Fibroblast of mammary gland (primary cell): Measurements from ENCODE around the gene PRPF31.
"Not testable (repeated sequence)": the region's sequence is repeated elsewhere in the genome, so short reads cannot be mapped to it uniquely, and the experiment has no call there.

Source experiments
- DNase-seq: peaks from one replicate; pipeline ENCODE4 v3.0.0-alpha.2; 2010; ENCODE audit warnings: low read depth
- H3K4me3 ChIP-seq: 2 replicates; pipeline ENCODE4 v1.5.1; 2011; ENCODE audit warnings: low read depth, mild to moderate bottlenecking, low read length, moderate library complexity; ENCODE audit not compliant: control insufficient read depth
- TF ChIP-seq, protein P1 (sequence below): conservative IDR thresholded peaks from 2 replicates; pipeline ENCODE4 v1.5.1; 2011; ENCODE audit warnings: low read depth, low read length, inconsistent platforms; ENCODE audit not compliant: control insufficient read depth, insufficient read depth

PRPF31 gene

DNA sequence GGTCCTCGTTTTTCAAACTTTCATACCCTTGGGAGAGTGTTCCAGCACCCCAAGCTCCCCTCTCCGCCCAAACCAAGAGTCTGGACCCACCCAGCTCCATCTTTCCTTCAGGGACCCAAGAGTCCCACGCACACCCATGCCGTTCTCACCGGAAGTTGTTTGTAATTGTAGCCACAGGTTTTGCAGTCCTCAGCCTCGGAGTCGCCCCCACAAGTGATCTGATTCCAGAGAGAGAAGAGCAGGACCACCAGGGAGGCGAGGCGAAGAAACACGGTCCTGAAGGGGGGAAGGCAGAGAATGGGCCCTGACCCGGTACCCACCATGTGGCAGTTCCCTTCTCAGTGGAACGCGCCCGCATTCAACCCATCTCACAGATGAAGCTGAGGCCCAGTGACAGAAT is 47.3 kb downstream of the PRPF31 start:
- H3K4me3 ChIP-seq: peak overlapping the region; percentile 54

DNA sequence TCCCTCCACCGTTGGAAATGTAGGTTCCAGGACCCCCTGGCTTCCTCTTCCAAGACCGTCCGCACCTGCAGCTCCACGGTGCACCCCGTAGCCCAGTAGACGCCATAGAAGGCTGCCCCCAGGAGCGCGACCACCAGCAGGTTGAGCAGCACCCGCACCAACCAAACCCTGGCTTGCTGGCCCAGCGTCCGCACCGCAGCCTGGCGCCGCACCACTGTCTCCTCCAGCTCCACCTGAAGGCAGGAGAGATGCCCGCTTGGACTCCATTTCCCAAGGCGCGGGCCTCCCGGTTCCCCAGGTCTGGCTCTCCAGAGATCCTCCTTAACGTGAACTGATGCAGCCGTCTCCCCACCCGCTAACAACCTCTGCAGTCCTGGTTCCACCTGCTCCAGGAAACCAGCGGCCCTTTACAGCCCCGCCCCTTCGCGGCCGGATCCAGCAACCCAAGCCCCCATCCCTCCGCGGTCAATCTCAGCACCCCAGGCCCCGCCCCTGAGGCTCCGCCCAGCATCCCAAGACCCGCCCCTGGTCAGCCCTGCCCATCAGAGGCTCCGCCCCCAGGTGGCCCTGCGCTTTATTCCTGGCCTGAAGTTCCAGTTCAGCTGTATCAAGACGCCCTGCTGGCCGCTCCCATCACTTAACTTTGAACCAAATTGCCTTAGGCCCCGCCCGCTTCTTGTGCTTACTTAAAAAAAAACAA is 49.0 kb downstream of the PRPF31 start:
- DNase-seq: no peak
- no peak overlapping the region for H3K4me3 ChIP-seq

More for the DNA sequence above, 47.3 kb downstream of the PRPF31 start:
- TF ChIP-seq, protein P1, sequence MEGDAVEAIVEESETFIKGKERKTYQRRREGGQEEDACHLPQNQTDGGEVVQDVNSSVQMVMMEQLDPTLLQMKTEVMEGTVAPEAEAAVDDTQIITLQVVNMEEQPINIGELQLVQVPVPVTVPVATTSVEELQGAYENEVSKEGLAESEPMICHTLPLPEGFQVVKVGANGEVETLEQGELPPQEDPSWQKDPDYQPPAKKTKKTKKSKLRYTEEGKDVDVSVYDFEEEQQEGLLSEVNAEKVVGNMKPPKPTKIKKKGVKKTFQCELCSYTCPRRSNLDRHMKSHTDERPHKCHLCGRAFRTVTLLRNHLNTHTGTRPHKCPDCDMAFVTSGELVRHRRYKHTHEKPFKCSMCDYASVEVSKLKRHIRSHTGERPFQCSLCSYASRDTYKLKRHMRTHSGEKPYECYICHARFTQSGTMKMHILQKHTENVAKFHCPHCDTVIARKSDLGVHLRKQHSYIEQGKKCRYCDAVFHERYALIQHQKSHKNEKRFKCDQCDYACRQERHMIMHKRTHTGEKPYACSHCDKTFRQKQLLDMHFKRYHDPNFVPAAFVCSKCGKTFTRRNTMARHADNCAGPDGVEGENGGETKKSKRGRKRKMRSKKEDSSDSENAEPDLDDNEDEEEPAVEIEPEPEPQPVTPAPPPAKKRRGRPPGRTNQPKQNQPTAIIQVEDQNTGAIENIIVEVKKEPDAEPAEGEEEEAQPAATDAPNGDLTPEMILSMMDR: no peak
- DNase-seq: no peak

DNA sequence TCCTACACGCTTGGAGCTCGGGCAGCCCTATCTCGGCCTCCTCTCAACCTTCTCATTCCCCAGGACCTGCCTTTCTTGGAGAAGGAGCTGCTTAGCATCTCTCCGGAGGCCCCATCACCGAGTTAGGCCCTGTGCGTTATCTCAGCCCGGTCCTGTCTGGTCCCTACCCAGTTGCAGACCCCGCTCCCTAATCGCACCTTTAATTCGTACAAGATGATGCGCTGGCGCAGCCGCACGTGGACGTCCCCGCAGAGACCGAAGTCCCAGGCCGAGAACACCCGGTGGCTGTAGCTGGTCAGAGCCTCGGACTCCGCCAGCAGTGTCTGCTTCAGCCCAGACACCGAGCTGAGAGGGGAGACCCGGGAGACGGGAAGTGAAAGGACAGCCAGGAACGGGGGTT is 49.7 kb downstream of the PRPF31 start:
- no peak for DNase-seq
- no peak overlapping the region for H3K4me3 ChIP-seq
- TF ChIP-seq, protein P1: no peak

More for the DNA sequence above, 49.0 kb downstream of the PRPF31 start:
- TF ChIP-seq, protein P1: no peak

DNA sequence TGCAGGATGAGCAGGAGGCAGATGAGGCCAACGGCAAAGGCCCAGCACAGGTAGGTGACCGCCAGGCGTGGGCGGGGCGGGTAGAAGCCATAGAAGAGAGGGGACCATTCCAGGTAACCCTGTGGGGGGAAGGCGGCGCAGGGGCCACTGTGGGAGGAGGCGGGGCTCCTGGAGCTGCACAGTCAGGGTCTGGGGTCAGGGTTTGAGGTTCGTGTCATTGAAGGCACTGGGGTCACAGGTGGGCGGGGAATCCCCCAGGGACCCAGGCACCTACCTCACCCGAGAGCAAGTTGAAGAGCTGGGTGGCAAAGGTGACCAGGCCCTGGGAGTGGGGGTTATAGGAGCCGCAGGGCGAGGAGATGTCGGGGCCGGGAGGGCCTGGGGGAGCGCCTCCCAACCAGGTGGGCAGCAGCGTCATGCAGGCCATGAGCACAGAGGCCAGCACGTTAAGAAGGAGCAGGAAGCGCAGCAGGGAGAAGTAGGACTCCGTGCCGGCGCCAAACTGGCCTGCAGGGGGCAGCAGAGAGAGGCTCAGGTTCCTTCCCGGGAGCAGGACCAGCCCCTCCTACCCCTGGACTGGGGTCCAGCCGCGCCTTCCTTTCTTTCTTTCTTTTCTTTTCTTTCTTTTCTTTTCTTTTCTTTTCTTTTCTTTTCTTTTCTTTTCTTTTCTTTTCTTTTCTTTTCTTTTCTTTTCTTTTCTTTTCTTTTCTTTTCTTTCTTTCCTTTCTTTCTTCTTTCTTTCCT is 52.8 kb downstream of the PRPF31 start:
- peak; percentile 80 for DNase-seq
- TF ChIP-seq, protein P1: peak; percentile 82

DNA sequence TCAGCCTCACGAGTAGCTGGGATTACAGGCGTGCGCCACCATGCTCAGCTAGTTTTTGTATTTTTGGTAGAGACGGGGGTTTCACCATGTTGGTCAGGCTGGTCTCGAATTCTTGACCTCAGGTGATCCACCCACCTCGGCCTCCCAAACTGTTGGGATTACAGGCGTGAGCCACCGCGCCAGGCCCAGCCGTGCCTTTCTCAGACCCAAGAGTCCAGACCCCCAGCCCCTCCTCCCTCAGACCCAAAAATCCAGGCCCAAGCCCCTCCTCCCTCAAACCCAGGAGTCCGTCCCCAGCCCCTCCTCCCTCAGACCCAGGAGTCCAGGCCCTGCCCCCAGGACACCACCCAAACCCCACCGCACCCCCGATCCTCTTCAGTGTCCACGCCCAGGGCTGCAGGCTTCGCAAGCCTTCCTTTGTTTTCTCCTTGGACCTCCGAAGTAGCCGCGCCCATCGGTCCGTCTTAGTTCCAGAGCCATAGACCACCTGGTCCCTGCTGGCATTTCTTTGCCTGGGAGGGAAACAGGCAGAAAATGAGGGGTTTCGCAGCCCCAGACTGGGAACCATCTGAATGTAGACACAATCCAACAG is 53.7 kb downstream of the PRPF31 start:
- DNase-seq: no peak
- H3K4me3 ChIP-seq: no peak overlapping the region
- TF ChIP-seq, protein P1: no peak

More for the DNA sequence above, 52.8 kb downstream of the PRPF31 start:
- no peak overlapping the region for H3K4me3 ChIP-seq

DNA sequence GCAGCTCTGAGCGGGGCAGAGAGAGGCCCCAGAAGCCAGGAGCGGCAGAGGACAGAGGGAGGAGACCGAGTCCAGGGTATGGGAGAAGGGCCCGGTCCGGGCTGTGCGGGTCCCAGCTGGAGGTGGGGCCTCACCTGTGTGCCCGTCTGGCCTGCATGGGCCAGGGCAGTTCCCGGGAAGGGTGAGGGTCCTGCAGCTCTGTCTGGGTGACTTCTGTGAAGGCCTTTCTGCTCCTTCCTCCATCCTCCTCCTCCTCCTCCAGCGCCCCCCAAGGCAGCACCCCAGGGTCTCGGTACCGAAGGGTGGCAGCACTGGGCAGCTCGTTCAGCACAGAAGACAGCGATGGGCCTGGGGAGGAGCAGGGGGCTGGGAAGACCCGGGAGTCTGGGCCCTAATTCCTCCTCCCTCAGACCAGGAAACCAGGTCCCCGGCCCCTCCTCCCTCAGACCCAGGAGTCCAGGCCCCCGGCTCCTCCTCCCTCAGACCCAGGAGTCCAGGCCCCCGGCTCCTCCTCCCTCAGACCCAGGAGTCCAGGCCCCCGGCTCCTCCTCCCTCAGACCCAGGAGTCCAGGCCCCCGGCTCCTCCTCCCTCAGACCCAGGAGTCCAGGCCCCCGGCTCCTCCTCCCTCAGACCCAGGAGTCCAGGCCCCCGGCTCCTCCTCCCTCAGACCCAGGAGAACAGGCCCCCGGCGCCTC is 56.3 kb downstream of the PRPF31 start:
- H3K4me3 ChIP-seq, DNase-seq: not testable (repeated sequence)
